GM19463 (cell line): ENCODE data around the gene STRBP.
"Not testable (repeated sequence)": the region's sequence is repeated elsewhere in the genome, so short reads cannot be mapped to it uniquely, and the experiment has no call there.

Experiments used
- ATAC-seq: cut with Tn5 transposase; IDR thresholded peaks from one replicate; pipeline ENCODE4 v1.9.1; 2021; ENCODE audit warnings: mild to moderate bottlenecking, moderate library complexity; ENCODE audit not compliant: unreplicated experiment

STRBP gene

GRCh38 chr9:123268465-123269259, at the start of gene STRBP:
Gene STRBP (minus strand): TSS chr9:123268586. CDS start chr9:123184134, 84,452 bp downstream.
- peak; percentile 89 for ATAC-seq

GRCh38 chr9:123316053-123316718, 47.8 kb upstream of the STRBP start:
- ATAC-seq, result no peak

GRCh38 chr9:123315635-123316034, 47.2 kb upstream of the STRBP start:
- no peak for ATAC-seq

GRCh38 chr9:123314617-123315016, 46.2 kb upstream of the STRBP start:
- ATAC-seq, result no peak

- no peak for ATAC-seq
These were observed 44.0 kb upstream of the STRBP start for GRCh38 chr9:123312306-123312877.

GRCh38 chr9:123311250-123311752, 42.9 kb upstream of the STRBP start:
- ATAC-seq, result no peak

- no peak for ATAC-seq
These were observed 42.3 kb upstream of the STRBP start for GRCh38 chr9:123310551-123311249.

- ATAC-seq, result no peak
These were observed 41.2 kb upstream of the STRBP start for GRCh38 chr9:123309611-123310010.

- no peak for ATAC-seq
These were observed 37.5 kb upstream of the STRBP start for GRCh38 chr9:123305879-123306278.

- ATAC-seq, result no peak
These were observed 35.9 kb upstream of the STRBP start for GRCh38 chr9:123304340-123304691.

GRCh38 chr9:123302348-123303214, 34.2 kb upstream of the STRBP start:
- ATAC-seq, result no peak

GRCh38 chr9:123301936-123302335, 33.5 kb upstream of the STRBP start:
- ATAC-seq, result not testable (repeated sequence)

- ATAC-seq, result no peak
These were observed 32.2 kb upstream of the STRBP start for GRCh38 chr9:123300554-123300953.

- ATAC-seq, result no peak
These were observed 31.3 kb upstream of the STRBP start for GRCh38 chr9:123299558-123300126.

GRCh38 chr9:123296174-123296573, 27.8 kb upstream of the STRBP start:
- ATAC-seq, result no peak

- ATAC-seq, result no peak
These were observed 23.4 kb upstream of the STRBP start for GRCh38 chr9:123291736-123292135.

- no peak for ATAC-seq
These were observed 22.4 kb upstream of the STRBP start for GRCh38 chr9:123290764-123291163.

- no peak for ATAC-seq
These were observed 19.3 kb upstream of the STRBP start for GRCh38 chr9:123287639-123288038.

GRCh38 chr9:123286324-123286723, 17.9 kb upstream of the STRBP start:
- ATAC-seq, result no peak

GRCh38 chr9:123284656-123285055, 16.3 kb upstream of the STRBP start:
- ATAC-seq, result no peak
